Left lung (tissue), 10 donors: ENCODE data around the gene SFRP2. TPM values are rescaled to one million over a fixed set of nuclear protein-coding genes. Genes with fewer than 3 reads are reported as not detected.

Experiments used
- ATAC-seq: fragments of 200-7000 bp; cut with Tn5 transposase; one replicate; pipeline ENCODE4 v1.9.1; 2020; ENCODE audit warnings: moderate library complexity
- DNase-seq, 4 donors: peaks; one replicate each; pipeline ENCODE4 v3.0.0-alpha.2; 2013 to 2020
- H3K27ac ChIP-seq, 2 donors: fragments of 200-600 bp; sonication (generic) in 1 of 2; one replicate each; pipeline versions ENCODE4 v1.5.0 to v1.8.0; 2020 to 2021
- H3K27me3 ChIP-seq, 2 donors: fragments of 200-600 bp; sonication (generic) in 1 of 2; one replicate each; pipeline versions ENCODE4 v1.5.0 to v1.8.0; 2020 to 2021
- H3K36me3 ChIP-seq, 2 donors: fragments of 200-600 bp; sonication (generic) in 1 of 2; one replicate each; pipeline versions ENCODE4 v1.5.0 to v1.8.0; 2020 to 2021
- H3K4me1 ChIP-seq, 2 donors: fragments of 200-600 bp; one replicate each; pipeline ENCODE4 v1.8.0; 2021
- H3K4me3 ChIP-seq, 2 donors: fragments of 200-600 bp; sonication (generic) in 1 of 2; one replicate each; pipeline versions ENCODE4 v1.5.0 to v1.8.0; 2020 to 2021; ENCODE audit warnings: mild to moderate bottlenecking in 1 of 2
- H3K9me3 ChIP-seq, 2 donors: fragments of 200-600 bp; sonication (generic) in 1 of 2; one replicate each; pipeline versions ENCODE4 v1.5.0 to v1.8.0; 2020 to 2021
- CTCF ChIP-seq, 2 donors: fragments of 200-600 bp; sonication (generic) in 1 of 2; IDR thresholded peaks; one replicate each; pipeline versions ENCODE4 v1.5.0 to v1.8.0; 2021; ENCODE audit warnings: antibody characterized with exemption in 2 of 2
- intact Hi-C, 2 donors: fragments of 100-400 bp; cut with DNase I; formaldehyde crosslinking; loops; one replicate each; pipeline versions ENCODE4 v1.11.2 to v1.14.2; 2022
- polyA plus RNA-seq, 6 donors: library from polyadenylated mRNA; unstranded; fragments of 120-200 nt; gene quantifications; one replicate each; pipeline ENCODE4 v1.2.1, GENCODE V29; 2013; ENCODE audit not compliant: insufficient read length in 6 of 6
- total RNA-seq, 2 donors: library from RNA; stranded (reverse); fragmentation: NEBNext Ultra II Directional; extraction: Animal tissue kit (Norgen Biotek cat#: 25700); gene quantifications; one replicate each; pipeline ENCODE4 v1.2.1, GENCODE V29; 2021
- donor health status: DM: no; HTN: yes; CAD: no.
- donor health status: DM: no; HTN: no; CAD: no.

SFRP2 gene
- total and polyA plus RNA-seq, 8 donors = 3.5 to 73.9 (median 10.4) TPM

GRCh38 chr4:153791746-153792617 is 3.1 kb upstream of the SFRP2 start:
- TF ChIP-seq CTCF (IDR thresholded peaks at IDR 0.05) = no peak
- H3K4me3 ChIP-seq = peak overlapping the region in 1 of 2 donors; percentile 11
- DNase-seq = peak in 3 of 4 donors; percentile 71 to 83 (median 74)
- H3K27me3 ChIP-seq = peaks cover 71 to 97% of the 10 kb centered on the region in 2 donors
- intact Hi-C loops = no loop called here
- H3K36me3 ChIP-seq = no peaks in the 10 kb centered on the region
- no peaks in the 10 kb centered on the region for H3K9me3 ChIP-seq
- no peak overlapping the region for H3K27ac ChIP-seq
- H3K4me1 ChIP-seq = peaks cover 14 to 45% of the 10 kb centered on the region in 2 donors
- peak; percentile 87 for ATAC-seq

- Histone ChIP-seq H3K36me3 (no peaks in the 10 kb centered on the region), H3K27me3 (peaks cover 77 to 99% of the 10 kb centered on the region in 2 donors), H3K9me3 (no peaks in the 10 kb centered on the region), H3K4me1 (peaks cover 14 to 45% of the 10 kb centered on the region in 2 donors), H3K4me3 (no peak overlapping the region), H3K27ac (no peak overlapping the region)
- ATAC-seq = peak; percentile 40
- intact Hi-C loops = no loop called here
- no peak for TF ChIP-seq CTCF (IDR thresholded peaks at IDR 0.05)
- DNase-seq = peak in 1 of 4 donors; percentile 85
Observed at GRCh38 chr4:153790962-153791551, 2.2 kb upstream of the SFRP2 start.

GRCh38 chr4:153790500-153790865 is 1.6 kb upstream of the SFRP2 start:
- no peak for ATAC-seq
- no peak overlapping the region for H3K27ac ChIP-seq
- no peak for TF ChIP-seq CTCF (IDR thresholded peaks at IDR 0.05)
- DNase-seq = no peak
- peaks cover 14 to 45% of the 10 kb centered on the region in 2 donors for H3K4me1 ChIP-seq
- peaks cover 78 to 100% of the 10 kb centered on the region in 2 donors for H3K27me3 ChIP-seq
- no peak overlapping the region for H3K4me3 ChIP-seq
- H3K9me3 ChIP-seq = no peaks in the 10 kb centered on the region
- intact Hi-C loops = no loop called here
- no peaks in the 10 kb centered on the region for H3K36me3 ChIP-seq

- Histone ChIP-seq H3K27me3 (peaks cover 80 to 99% of the 10 kb centered on the region in 2 donors), H3K4me1 (peaks cover 14 to 45% of the 10 kb centered on the region in 2 donors), H3K9me3 (no peaks in the 10 kb centered on the region), H3K4me3 (no peak overlapping the region), H3K36me3 (no peaks in the 10 kb centered on the region), H3K27ac (no peak overlapping the region)
- DNase-seq = no peak
- intact Hi-C loops = loop anchor here in 1 of 2 donors (5.0 kb wide), 1 partner anchor 527 kb away; no protein-coding TSS in a partner anchor
- TF ChIP-seq CTCF (IDR thresholded peaks at IDR 0.05) = no peak
- no peak for ATAC-seq
Observed at GRCh38 chr4:153789741-153790499, 1.0 kb upstream of the SFRP2 start.
